A204.1 (cell line): Measurements from ENCODE around the gene CNPY3.

Source experiments
- FAIRE-seq: peaks from 2 replicates; lab custom pipeline; 2012; peaks lifted over from hg19 to GRCh38; lab: Jason Lieb, UNC

Gene CNPY3

DNA sequence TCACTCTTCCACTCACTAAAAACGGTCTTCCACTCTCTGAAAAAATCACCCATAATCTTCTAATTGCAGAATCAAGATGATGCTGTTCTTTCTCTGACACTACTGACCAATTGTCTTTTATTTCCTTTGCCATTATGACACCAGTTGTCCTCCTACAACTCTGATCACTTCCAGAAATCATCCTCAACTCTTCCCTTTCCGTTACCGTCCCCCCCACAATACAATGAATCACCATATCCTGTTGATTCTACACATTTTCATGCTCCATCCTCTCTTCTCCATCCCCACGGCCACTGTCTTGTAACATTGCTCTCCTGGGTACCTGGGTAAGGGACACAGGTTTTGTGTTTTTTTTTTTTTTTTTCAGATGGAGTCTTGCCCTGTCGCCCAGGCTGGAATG, 52.6 kb downstream of the CNPY3 start:
- FAIRE-seq, result no peak

DNA sequence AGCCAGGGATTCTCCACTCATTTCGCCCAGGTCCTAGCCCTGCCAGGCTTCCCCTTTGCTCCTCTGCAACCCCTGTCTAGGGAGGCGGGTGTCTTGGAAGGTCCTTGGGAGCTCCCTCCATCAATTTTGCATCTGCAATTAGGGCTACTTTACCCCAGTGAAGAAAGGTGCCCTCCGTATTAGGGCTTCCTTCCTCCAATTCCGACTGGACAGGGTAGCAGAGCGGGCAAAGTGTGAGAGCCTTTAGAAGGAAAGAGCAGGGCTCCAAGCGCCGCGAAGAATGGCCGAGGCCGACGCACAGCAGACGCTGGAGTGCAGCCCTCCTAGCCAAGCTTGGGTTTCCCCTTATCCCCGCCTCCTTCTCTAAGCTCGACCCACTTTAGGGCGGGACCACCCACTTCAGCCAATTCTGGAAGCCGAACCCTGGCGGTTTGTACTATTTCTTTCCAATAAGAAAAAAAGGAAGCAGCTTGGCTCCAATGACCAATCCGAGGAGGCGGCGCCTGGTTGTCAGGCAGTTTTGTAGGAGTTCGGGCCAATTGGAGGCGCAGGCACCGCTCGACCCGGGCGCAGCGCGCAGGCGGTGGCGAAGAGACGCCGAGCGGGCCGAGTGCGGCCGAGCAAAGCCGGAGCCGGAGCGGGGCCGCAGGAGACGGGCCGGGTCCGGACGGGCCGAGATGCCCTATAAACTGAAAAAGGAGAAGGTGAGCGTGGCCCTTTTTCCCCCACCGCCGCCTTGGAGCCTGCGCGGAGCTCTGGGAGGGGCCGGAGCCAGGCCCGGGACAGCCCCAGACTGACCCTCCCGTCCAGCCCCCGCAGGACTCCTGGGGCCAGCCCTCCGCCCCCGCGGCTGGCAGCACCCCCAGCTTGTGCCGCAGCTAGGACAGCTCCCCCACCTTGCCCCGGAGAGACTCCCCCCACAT, 55.0 kb downstream of the CNPY3 start, which contains the start of gene PPP2R5D:
Gene PPP2R5D (plus strand): TSS at position 570 of the 923 bp plus-strand sequence. CDS start 108 bp downstream, at position 678.
- FAIRE-seq, result peak; percentile 97

DNA sequence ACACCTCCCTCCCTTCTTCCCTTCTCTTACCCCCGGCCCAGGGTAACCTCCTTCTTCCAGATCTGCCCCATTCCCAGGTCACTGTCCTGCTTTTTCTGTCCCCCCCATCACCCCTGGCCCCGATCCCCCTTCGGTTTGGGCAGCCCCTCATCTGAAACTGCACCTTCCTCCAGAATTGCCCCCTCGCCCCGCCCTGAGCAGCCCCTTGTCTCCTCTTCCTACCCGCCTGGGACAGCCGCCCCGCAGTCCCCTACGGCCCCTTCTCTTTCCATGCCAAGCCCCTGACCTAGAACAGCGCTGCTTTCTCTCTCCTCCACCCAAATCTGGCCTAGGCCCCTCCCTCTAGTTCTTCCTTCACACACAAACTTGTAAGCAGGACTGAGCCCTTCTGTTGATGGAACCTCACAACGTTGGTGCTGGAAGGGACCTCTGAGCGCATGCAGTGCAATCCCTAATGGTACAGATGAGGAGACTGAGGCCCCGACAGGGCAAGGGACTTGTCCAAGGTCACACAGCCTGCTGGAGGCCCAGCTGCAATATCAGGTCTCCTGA, 55.7 kb downstream of the CNPY3 start:
- FAIRE-seq, result no peak

DNA sequence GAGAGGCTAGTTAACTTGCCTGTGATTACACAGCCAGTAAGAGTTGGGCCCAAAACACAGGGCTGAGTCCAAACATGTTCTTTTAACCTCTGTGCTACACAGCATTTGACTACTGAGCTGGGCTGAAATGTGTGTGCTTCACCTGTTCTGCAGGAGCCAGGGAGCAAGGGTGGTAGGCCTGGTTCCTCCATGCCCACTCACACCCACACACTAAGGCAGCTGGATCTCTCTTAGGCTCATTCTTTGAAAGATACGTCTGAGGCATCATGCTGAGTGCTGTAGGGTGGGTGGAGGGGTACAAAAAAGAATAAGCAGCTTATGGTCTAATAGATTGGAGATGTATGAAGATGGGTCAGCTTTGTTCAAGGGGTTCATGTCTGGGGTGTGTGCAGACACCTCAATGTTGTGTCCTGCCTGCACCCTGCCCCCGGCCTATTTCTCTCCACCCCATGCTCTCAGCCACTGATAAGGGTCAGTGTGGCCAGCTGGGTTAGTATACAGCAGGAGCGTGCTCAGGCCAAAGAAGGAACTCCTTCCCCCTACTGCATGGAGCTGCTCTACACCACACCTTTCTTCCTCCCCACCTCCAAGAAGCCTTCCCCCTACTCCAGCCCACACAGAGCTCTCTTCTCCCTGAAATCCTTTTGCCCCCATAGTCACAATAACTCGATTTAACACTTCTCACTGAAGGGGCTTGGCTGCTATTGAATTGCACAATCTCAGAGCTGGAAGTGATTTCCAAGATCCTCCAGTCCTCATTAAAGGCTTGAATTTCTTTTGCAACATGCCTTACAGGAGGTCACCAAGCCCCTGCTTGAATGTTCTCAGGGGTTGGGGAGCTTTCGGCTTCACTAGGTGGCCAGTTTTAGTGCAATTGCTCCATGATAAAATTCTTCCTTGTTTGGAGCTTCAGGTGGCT, 58.5 kb downstream of the CNPY3 start:
- no peak for FAIRE-seq

DNA sequence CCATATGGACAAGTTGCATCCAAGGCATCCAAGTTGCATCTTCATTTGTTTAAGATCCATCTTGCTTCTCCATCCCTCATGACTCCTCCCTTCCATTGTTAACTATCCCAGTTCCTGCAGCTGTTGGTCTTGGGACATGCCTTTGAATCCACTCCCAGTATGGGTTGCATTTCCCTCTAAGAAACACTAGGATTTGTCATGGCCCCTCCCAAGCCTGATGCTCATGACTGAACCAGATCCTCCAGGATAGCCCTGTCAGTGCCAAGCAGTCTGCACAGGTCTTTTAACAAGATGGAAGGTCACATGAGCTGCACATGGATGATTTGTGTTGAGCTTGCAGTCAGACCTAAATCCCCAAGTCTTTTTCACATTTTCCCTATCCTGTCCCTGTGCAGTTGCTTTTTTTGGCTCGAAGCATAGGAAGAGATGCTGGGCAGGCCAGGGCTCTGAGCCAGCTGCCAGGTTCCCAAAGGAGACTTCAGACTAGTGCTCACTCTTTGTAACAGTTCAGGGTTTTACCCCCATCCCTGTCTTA, 59.3 kb downstream of the CNPY3 start:
- FAIRE-seq, result no peak
